SU-DHL-6 (cell line): ENCODE data around the gene TNFRSF18.

Experiments
- H2AFZ ChIP-seq: fragments of 200-600 bp; sonication (generic); 2 replicates; pipeline ENCODE4 v1.6.1; 2014; ENCODE audit warnings: low read depth, mild to moderate bottlenecking, moderate library complexity, mixed read lengths, antibody characterized with exemption, low read length; ENCODE audit not compliant: severe bottlenecking
- H3F3A ChIP-seq: fragments of 200-600 bp; shearing (Covaris generic); 2 replicates; pipeline ENCODE4 v1.6.0; 2016; ENCODE audit warnings: antibody characterized with exemption, mild to moderate bottlenecking; ENCODE audit not compliant: insufficient read depth
- H3K27ac ChIP-seq: fragments of 200-600 bp; sonication (generic); 2 replicates; pipeline ENCODE4 v1.5.1; 2016; ENCODE audit warnings: low read depth, mild to moderate bottlenecking, low read length, moderate library complexity, mixed read lengths
- H3K27me3 ChIP-seq: fragments of 200-600 bp; sonication (generic), shearing (Covaris generic); 2 replicates; pipeline ENCODE4 v1.6.0; 2014; ENCODE audit warnings: mild to moderate bottlenecking, low read length
- H3K36me3 ChIP-seq: fragments of 200-600 bp; sonication (generic); 2 replicates; pipeline ENCODE4 v1.6.1; 2014; ENCODE audit warnings: mild to moderate bottlenecking, low read length, mixed read lengths
- H3K4me2 ChIP-seq: fragments of 300-600, 200-600 bp; shearing (Covaris generic), sonication (generic); 2 replicates; pipeline ENCODE4 v1.6.0; 2014; ENCODE audit warnings: low read length, low read depth, mild to moderate bottlenecking; ENCODE audit not compliant: poor library complexity, severe bottlenecking
- H3K4me3 ChIP-seq: fragments of 200-600 bp; sonication (generic); 2 replicates; pipeline ENCODE4 v1.5.1; 2014; ENCODE audit warnings: antibody characterized with exemption, low read length, mild to moderate bottlenecking, mixed read lengths; ENCODE audit not compliant: insufficient read depth, poor library complexity, severe bottlenecking
- H3K79me2 ChIP-seq: fragments of 200-600 bp; sonication (generic); 2 replicates; pipeline ENCODE4 v1.6.1; 2014; ENCODE audit warnings: mild to moderate bottlenecking, low read length, moderate library complexity; ENCODE audit not compliant: insufficient read depth
- H3K9ac ChIP-seq: fragments of 200-600 bp; sonication (generic); 2 replicates; pipeline ENCODE4 v1.7.0; 2014; ENCODE audit warnings: mild to moderate bottlenecking, low read length
- H3K9me2 ChIP-seq: fragments of 200-600 bp; sonication (generic); replicated peaks from 2 replicates; pipeline ENCODE4 v1.6.1; 2014; ENCODE audit warnings: low read length; ENCODE audit not compliant: insufficient read depth
- H3K9me3 ChIP-seq: fragments of 200-600 bp; sonication (generic); 2 replicates; pipeline ENCODE4 v1.6.1; 2014; ENCODE audit warnings: low read length, mixed read lengths; ENCODE audit not compliant: insufficient read depth
- H4K20me1 ChIP-seq: fragments of 200-600 bp; sonication (generic); 2 replicates; pipeline ENCODE4 v1.6.1; 2014; ENCODE audit warnings: low read depth, mild to moderate bottlenecking, antibody characterized with exemption, low read length, moderate library complexity, mixed read lengths
- CTCF ChIP-seq: fragments of 200-600 bp; sonication (generic); IDR thresholded peaks from one replicate; pipeline ENCODE4 v1.5.1; 2017; ENCODE audit warnings: antibody characterized with exemption, mild to moderate bottlenecking, low read length, moderate library complexity; ENCODE audit not compliant: insufficient read depth, poor library complexity, severe bottlenecking
- EZH2phosphoT487 ChIP-seq: fragments of 200-600 bp; sonication (generic), shearing (Covaris generic); conservative IDR thresholded peaks from 2 replicates; pipeline ENCODE4 v1.6.1; 2018; ENCODE audit warnings: mild to moderate bottlenecking, antibody characterized with exemption, low read length, moderate library complexity, mixed read lengths

TNFRSF18 gene

GRCh38 chr1:1244192-1244811 lies 37.9 kb upstream of the TNFRSF18 start:
- no peaks in the 10 kb centered on the region for H3K9me3 ChIP-seq
- H3K4me3 ChIP-seq: no peak overlapping the region
- H3K27ac ChIP-seq: no peak overlapping the region
- H3K79me2 ChIP-seq: no peaks in the 10 kb centered on the region
- no peaks in the 10 kb centered on the region for H4K20me1 ChIP-seq
- H3K36me3 ChIP-seq: no peaks in the 10 kb centered on the region
- H2AFZ ChIP-seq: no peak overlapping the region
- no peaks in the 10 kb centered on the region for H3K9me2 ChIP-seq
- no peaks in the 10 kb centered on the region for H3K27me3 ChIP-seq
- no peak for TF ChIP-seq CTCF
- TF ChIP-seq EZH2phosphoT487: no peak
- no peaks in the 10 kb centered on the region for H3F3A ChIP-seq
- H3K9ac ChIP-seq: no peak overlapping the region
- H3K4me2 ChIP-seq: no peak overlapping the region

- Histone ChIP-seq H3K4me3 (no peak overlapping the region), H4K20me1 (no peaks in the 10 kb centered on the region), H3K4me2 (no peak overlapping the region), H3K27me3 (no peaks in the 10 kb centered on the region), H3K36me3 (no peaks in the 10 kb centered on the region), H2AFZ (no peak overlapping the region), H3K9me2 (no peaks in the 10 kb centered on the region), H3K27ac (no peak overlapping the region), H3F3A (no peaks in the 10 kb centered on the region), H3K9ac (no peak overlapping the region), H3K79me2 (no peaks in the 10 kb centered on the region), H3K9me3 (no peaks in the 10 kb centered on the region)
- TF ChIP-seq CTCF: no peak
- no peak for TF ChIP-seq EZH2phosphoT487
These were observed 37.4 kb upstream of the TNFRSF18 start for GRCh38 chr1:1243807-1244191.

- Histone ChIP-seq H3K79me2 (no peaks in the 10 kb centered on the region), H3K27me3 (no peaks in the 10 kb centered on the region)
These were observed 36.9 kb upstream of the TNFRSF18 start for GRCh38 chr1:1243266-1243660.

More at GRCh38 chr1:1243266-1243660, 36.9 kb upstream of the TNFRSF18 start:
- Histone ChIP-seq H2AFZ (no peak overlapping the region), H3K9me2 (no peaks in the 10 kb centered on the region), H3F3A (no peaks in the 10 kb centered on the region), H3K4me2 (no peak overlapping the region), H3K9ac (no peak overlapping the region), H3K27ac (no peak overlapping the region), H3K4me3 (no peak overlapping the region), H3K9me3 (no peaks in the 10 kb centered on the region), H4K20me1 (no peaks in the 10 kb centered on the region), H3K36me3 (no peaks in the 10 kb centered on the region)
- no peak for TF ChIP-seq CTCF
